HUDEP-2 (cell line): ENCODE measurements around the gene FYB1.
A peak's percentile ranks its signal among the peaks of the same experiment; 100 is the strongest.
"Not testable (repeated sequence)": the region's sequence is repeated elsewhere in the genome, so short reads cannot be mapped to it uniquely, and the experiment has no call there.

Source experiments
- DNase-seq, 76 experiments: peaks; one replicate each; lab custom pipeline; 2025; ENCODE audit not compliant: unreplicated experiment in 76 of 76; lab: John Stamatoyannopoulos, UW

The FYB1 gene

DNA sequence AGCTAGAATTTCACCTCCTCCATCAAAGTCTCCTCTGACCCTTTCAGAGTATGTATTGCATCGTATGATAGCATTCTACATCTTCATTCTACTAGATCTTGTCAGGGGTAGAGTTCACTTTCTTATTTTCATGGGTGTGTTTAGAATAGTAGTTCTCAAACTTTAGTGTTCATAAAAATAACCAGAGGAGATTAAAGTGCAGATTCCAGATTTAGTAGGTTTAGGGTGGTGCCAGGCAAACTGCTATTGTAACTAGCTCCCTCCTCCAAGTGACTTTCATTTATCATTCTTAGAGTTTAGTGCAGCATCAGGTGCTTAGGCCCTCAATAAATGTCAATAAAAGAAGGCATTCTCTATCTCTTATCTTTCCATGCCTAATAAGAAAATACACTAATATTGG lies 7.2 kb upstream of the FYB1 start:
- no peak for DNase-seq

GRCh38 chr5:39226100-39226451 lies 6.7 kb upstream of the FYB1 start:
- no peak for DNase-seq

GRCh38 chr5:39225405-39226099 lies 6.2 kb upstream of the FYB1 start:
- DNase-seq, result no peak

DNA sequence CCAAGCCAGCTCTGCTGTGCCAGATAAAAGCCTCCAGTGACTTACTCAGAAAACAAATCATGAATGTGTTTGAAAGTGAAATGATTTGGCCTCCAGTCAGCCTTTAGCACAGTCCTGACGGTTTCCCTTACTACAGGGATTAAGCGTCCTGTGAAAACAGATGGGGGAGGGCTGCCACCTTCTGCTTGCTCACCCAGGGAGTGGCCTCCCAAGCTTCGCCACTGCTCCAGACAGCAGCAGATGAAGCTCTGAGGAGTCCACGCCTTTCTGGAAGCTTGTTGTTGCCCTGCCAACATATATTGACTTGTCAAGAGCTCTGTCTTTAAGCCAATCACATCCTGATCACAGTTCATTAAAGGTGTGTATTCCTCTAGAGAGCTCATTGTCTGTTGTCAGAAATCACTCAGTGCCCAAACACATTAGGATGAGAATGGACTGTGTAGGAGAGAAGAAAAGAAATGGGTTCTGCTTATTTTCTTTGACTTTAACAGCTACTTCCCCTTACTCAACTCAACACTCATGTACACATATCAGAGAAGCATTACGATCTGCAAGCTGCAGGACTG lies 4.9 kb upstream of the FYB1 start:
- no peak for DNase-seq

- no peak for DNase-seq
These were observed 4.3 kb upstream of the FYB1 start for GRCh38 chr5:39223565-39224156.

DNA sequence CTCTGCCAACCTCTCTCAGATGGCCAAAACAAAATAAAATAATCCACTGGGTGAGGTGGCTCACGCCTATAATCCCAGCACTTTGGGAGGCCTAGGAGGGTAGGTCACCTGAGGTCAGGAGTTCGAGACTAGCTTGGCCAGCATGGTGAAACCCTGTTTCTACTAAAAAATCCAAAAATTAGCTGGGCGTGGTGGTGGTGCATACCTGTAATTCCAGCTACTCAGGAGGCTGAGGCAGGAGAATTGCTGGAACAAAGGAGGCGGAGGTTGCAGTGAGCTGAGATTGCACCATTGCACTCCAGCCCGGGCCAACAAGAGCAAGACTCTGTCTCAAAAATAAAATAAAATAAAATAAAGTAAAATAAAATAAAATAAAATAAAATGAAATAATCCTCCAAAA lies 2.3 kb upstream of the FYB1 start:
- not testable (repeated sequence) for DNase-seq

GRCh38 chr5:39220280-39221030 lies 1.1 kb upstream of the FYB1 start:
- no peak for DNase-seq

DNA sequence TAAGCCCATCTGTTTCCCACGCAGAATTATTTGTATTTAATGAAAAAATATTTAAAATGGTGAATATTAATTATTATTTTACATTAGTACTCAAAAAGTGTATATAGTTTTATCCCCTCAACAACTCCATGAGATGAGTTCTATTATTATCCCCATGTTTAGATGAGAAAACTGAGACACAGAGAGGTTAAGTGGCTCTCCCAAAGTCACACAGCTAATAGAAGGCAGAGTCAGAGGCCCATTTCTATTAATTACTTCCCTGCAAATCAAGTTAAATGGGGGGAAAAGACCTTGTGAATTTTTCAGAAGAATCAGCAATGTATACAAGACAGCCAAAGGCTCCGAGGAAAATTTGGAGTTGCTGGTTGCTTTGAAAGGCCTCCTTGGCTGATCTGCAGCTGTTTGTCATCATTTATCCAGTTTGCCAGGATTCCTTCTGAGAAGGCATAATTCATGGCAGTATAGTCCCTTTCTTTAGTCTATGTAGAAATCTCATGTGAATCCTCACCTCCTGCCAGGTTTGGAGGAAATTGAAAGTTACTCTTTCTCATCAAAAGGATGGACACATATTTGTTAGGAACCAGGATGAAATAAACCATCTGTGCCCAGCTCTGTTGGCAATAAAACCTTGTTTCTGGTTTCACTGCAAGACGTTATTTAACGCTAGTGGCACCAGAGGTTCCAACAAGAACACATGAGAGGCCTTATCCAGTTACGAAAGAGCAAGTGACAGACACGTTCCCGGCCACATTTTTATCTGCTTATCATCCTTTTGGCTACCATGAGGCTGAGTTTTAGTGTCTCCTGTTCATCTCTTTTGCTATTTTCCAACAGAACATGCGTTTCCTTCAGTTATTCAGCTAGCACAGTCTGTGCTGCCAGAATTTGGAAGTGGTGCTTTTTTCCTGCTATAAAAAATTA lies 621 bp downstream of the FYB1 start:
- no peak for DNase-seq

DNA sequence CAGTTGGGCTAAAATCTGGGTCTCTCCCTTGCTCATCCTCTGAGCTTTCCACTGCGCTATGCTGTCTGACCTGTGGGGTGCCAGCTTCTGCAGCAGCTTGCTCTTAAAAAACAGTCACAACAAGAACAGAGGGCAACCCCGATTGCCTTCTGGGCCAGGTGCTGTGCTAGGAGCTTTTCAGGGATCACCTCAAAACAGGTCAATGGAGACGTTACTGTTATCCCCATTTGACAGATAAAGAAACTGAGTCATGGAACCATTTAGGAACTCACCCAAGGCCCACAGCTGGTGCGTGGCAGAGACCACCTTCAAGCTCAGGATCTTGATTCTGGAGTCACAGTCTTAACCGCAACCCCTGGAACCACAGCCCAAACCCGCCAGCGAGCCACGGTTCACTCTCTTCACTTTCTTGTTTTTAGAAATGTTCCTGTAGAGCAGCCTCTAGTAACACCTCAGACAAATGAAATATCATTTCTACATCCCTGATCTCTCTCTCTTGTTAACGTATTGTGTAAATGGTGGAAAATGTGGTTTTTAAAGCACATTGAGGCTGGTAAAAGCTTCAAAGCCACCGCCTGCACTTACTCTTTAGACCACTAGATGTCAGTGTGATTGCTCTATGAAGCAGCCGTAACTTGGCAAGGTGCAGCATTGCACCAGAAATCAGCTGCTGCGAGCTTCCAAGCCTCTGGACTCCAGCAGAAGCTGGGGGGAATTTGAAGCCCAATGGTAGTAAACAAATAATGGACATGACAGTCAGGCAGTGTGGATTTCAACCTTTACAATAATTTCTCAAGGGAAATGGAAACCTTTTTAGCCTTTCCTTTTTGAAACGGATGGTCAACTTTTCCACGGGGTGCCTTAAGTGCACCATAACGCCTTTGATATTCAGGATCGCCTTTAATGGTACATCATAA lies 1.7 kb downstream of the FYB1 start:
- DNase-seq, result peak in 51 of 76 experiments; percentile 2 to 75 (median 24)

DNA sequence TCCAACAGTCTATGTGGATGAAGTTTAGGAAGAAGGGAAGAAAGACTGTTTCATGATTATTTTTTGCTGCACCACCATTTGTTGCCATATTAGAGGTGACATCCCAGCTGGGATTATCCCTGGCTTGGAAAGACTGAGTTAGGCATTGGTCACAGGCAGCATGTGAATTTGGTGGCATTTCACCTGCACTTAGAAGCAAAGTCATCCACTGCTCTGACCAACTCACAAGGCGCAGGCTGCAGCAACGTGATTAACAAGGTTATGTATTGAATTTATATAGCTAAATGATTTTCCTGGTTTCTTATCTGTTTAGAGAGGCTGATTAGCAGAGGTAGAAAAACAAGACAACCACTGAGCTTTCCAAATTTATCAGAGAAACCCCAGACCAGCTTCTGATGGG lies 2.7 kb downstream of the FYB1 start:
- no peak for DNase-seq

DNA sequence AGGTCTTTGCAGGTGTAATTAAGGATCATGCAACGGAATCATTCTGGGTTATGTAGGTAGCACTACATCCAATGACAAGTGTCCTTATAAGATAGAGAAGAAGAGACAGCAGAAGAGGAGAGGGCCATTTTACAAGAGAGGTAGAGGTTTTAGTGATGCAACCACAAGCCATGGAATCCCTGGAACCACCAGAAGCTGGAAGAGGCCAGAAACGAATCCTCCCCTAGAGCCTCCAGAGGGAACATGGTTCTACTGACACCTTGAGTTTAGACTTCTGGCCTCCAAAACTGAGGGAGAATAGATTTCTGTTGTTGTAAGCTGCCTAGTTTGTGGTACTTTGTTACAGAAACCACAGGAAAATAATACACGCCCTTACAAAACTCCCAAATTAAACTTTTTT lies 3.5 kb downstream of the FYB1 start:
- DNase-seq, result no peak

GRCh38 chr5:39214912-39215709 lies 4.3 kb downstream of the FYB1 start:
- no peak for DNase-seq

- no peak for DNase-seq
These were observed 5.7 kb downstream of the FYB1 start for GRCh38 chr5:39213447-39214207.

GRCh38 chr5:39211773-39212172 lies 7.6 kb downstream of the FYB1 start:
- DNase-seq, result no peak

- no peak for DNase-seq
These were observed 9.4 kb downstream of the FYB1 start for GRCh38 chr5:39209924-39210323.

DNA sequence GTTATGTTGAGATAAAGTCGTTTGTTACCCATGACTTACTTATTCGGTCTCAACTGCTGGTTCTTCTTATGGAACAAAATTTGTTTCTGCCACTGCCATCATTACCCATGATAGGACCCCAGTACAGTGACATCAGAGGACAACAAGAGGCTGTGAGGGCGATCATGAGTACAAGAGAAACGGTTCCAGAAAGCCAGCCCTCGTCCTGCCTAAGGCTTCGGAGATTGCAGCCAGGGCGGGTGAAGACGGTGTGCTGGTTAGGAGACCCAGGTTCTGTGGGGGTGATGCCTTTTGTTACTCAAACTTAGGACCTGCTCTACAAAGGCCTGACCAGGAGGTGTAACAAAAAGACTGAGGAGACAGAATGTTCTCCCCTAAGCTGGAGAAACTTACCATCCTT lies 10.9 kb downstream of the FYB1 start:
- no peak for DNase-seq

DNA sequence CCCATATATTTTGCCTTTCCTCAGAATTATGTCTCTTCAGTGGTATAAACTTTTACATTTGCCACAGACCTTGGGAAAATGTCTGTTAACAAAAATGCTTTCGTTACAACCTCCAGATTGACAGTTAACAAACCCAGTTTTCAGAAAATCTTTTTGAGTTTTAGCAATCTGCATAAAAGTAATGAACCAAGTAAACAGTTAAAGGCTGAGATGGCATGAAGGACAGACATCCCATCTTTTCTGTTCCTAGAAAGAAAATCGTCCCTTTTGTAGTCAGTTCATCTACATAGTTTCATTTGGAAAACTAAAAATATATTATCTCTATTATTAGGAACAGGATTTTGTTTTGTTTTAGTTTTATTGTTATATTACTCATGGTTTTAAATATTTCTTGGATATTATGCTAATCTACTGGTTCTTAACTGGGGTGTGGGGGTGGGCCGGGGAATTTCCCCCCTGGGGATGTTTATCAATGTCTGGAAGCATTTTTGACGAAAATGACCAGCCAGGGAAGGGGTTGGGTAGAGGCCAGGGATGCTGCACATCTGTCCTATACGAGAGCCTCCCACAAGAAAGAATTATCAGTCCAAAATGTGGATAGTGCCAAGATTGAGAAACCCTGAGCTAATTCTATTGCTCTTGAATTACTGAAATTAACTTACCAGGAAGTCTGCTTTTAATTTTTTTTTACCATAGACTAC lies 11.9 kb downstream of the FYB1 start:
- DNase-seq, result no peak
